K562 (cell line): ENCODE results near the gene LMOD1. TPM values are rescaled to one million over a fixed set of nuclear protein-coding genes. Genes with fewer than 3 reads are reported as not detected.

Source experiments
- CEBPZ ChIP-seq: fragments of 150-350 bp; IDR thresholded peaks from 2 replicates; pipeline ENCODE4 v1.6.1; 2014; ENCODE audit warnings: low read depth, mild to moderate bottlenecking, low read length, borderline replicate concordance
- KAT8 ChIP-seq: fragments of 450-650 bp; IDR thresholded peaks from 2 replicates; pipeline ENCODE4 v1.6.1; 2016; ENCODE audit warnings: low read depth, mild to moderate bottlenecking
- MTF1 ChIP-seq: fragments of 250-450 bp; sonication (Bioruptor Pico); IDR thresholded peaks from 2 replicates; pipeline ENCODE4 v1.9.0; 2021; ENCODE audit warnings: moderate library complexity, mild to moderate bottlenecking, inconsistent platforms, borderline replicate concordance
- PRMT5 ChIP-seq: sonication (generic); formaldehyde crosslinking; IDR thresholded peaks from 2 replicates; pipeline ENCODE4 v1.5.0; 2020; ENCODE audit warnings: missing genetic modification reagents
- ZNF583 ChIP-seq: fragments of 250-450 bp; sonication (Bioruptor Pico); IDR thresholded peaks from 2 replicates; pipeline ENCODE4 v1.4.0; 2020
- polyA plus RNA-seq, 8 experiments: library from polyadenylated mRNA; depleted of rRNA in 4 of 8; stranded (reverse) in 5 of 8; unstranded in 3 of 8; fragments of >200 nt; fragmentation: Nextera tagmentation in 2 of 8; fragmentation: Illumina TruSeq in 1 of 8; extraction: Ambion mirVana in 2 of 8; extraction: Trizol in 1 of 8; gene quantifications; 2 replicates each; pipeline versions ENCODE4 v1.2.1 to v1.2.3, GENCODE V29; 2011 to 2014; ENCODE audit warnings: inconsistent platforms in 1 of 8, missing spikeins in 1 of 8
- total RNA-seq, 7 experiments: library from RNA; depleted of rRNA in 6 of 7; stranded (reverse); fragments of >200 nt in 6 of 7; fragmentation: Illumina TruSeq in 2 of 7; extraction: Trizol in 2 of 7; gene quantifications; 2 replicates each; pipeline versions ENCODE4 v1.2.1 to v1.2.3, GENCODE V29; 2011 to 2021; ENCODE audit warnings: low replicate concordance in 1 of 7
- TF ChIP-seq, protein P1 (sequence below): fragments of 250-450 bp; sonication (Bioruptor Pico); IDR thresholded peaks from 2 replicates; pipeline ENCODE4 v1.5.1; 2021; ENCODE audit warnings: mild to moderate bottlenecking
- TF ChIP-seq, protein P2 (sequence below): fragments of 250-450 bp; sonication (Bioruptor Pico); IDR thresholded peaks from 2 replicates; pipeline ENCODE4 v1.5.0; 2020; ENCODE audit warnings: mild to moderate bottlenecking
- TF ChIP-seq, protein P3 (sequence below): fragments of 250-450 bp; sonication (Bioruptor Pico); IDR thresholded peaks from 2 replicates; pipeline ENCODE4 v1.4.0; 2020
- TF ChIP-seq, protein P4 (sequence below), 2 experiments: IDR thresholded peaks; 2 replicates each; pipeline ENCODE4 v1.6.1; 2012; ENCODE audit warnings: improper control_type of control experiment in 2 of 2, low read depth in 2 of 2, low read length in 2 of 2, borderline replicate concordance in 1 of 2

LMOD1 gene
- total and polyA plus RNA-seq, 9 of the 15 experiments (the other 6 are each of a cell fraction or from before 2014, with no cell fraction given), result 0.03 to 0.54 (median 0.38) TPM; not detected in 1

- no peak for TF ChIP-seq CEBPZ
- TF ChIP-seq, protein P1, sequence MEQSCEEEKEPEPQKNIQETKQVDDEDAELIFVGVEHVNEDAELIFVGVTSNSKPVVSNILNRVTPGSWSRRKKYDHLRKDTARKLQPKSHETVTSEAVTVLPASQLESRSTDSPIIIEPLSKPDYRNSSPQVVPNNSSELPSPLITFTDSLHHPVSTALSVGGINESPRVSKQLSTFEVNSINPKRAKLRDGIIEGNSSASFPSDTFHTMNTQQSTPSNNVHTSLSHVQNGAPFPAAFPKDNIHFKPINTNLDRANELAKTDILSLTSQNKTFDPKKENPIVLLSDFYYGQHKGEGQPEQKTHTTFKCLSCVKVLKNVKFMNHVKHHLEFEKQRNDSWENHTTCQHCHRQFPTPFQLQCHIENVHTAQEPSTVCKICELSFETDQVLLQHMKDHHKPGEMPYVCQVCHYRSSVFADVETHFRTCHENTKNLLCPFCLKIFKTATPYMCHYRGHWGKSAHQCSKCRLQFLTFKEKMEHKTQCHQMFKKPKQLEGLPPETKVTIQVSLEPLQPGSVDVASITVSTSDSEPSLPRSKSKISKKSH (CRISPR knock-in tag), result no peak
- TF ChIP-seq PRMT5 (CRISPR knock-in tag), result no peak
- TF ChIP-seq, protein P2, sequence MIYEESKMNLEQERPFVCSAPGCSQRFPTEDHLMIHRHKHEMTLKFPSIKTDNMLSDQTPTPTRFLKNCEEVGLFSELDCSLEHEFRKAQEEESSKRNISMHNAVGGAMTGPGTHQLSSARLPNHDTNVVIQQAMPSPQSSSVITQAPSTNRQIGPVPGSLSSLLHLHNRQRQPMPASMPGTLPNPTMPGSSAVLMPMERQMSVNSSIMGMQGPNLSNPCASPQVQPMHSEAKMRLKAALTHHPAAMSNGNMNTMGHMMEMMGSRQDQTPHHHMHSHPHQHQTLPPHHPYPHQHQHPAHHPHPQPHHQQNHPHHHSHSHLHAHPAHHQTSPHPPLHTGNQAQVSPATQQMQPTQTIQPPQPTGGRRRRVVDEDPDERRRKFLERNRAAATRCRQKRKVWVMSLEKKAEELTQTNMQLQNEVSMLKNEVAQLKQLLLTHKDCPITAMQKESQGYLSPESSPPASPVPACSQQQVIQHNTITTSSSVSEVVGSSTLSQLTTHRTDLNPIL (CRISPR knock-in tag), result no peak
- TF ChIP-seq, protein P3, sequence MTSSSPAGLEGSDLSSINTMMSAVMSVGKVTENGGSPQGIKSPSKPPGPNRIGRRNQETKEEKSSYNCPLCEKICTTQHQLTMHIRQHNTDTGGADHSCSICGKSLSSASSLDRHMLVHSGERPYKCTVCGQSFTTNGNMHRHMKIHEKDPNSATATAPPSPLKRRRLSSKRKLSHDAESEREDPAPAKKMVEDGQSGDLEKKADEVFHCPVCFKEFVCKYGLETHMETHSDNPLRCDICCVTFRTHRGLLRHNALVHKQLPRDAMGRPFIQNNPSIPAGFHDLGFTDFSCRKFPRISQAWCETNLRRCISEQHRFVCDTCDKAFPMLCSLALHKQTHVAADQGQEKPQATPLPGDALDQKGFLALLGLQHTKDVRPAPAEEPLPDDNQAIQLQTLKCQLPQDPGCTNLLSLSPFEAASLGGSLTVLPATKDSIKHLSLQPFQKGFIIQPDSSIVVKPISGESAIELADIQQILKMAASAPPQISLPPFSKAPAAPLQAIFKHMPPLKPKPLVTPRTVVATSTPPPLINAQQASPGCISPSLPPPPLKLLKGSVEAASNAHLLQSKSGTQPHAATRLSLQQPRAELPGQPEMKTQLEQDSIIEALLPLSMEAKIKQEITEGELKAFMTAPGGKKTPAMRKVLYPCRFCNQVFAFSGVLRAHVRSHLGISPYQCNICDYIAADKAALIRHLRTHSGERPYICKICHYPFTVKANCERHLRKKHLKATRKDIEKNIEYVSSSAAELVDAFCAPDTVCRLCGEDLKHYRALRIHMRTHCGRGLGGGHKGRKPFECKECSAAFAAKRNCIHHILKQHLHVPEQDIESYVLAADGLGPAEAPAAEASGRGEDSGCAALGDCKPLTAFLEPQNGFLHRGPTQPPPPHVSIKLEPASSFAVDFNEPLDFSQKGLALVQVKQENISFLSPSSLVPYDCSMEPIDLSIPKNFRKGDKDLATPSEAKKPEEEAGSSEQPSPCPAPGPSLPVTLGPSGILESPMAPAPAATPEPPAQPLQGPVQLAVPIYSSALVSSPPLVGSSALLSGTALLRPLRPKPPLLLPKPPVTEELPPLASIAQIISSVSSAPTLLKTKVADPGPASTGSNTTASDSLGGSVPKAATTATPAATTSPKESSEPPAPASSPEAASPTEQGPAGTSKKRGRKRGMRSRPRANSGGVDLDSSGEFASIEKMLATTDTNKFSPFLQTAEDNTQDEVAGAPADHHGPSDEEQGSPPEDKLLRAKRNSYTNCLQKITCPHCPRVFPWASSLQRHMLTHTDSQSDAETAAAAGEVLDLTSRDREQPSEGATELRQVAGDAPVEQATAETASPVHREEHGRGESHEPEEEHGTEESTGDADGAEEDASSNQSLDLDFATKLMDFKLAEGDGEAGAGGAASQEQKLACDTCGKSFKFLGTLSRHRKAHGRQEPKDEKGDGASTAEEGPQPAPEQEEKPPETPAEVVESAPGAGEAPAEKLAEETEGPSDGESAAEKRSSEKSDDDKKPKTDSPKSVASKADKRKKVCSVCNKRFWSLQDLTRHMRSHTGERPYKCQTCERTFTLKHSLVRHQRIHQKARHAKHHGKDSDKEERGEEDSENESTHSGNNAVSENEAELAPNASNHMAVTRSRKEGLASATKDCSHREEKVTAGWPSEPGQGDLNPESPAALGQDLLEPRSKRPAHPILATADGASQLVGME, result no peak
- 0 out of 2 replicates have a peak, but pooled peaks have one; percentile 19 for TF ChIP-seq KAT8
- TF ChIP-seq, protein P4, sequence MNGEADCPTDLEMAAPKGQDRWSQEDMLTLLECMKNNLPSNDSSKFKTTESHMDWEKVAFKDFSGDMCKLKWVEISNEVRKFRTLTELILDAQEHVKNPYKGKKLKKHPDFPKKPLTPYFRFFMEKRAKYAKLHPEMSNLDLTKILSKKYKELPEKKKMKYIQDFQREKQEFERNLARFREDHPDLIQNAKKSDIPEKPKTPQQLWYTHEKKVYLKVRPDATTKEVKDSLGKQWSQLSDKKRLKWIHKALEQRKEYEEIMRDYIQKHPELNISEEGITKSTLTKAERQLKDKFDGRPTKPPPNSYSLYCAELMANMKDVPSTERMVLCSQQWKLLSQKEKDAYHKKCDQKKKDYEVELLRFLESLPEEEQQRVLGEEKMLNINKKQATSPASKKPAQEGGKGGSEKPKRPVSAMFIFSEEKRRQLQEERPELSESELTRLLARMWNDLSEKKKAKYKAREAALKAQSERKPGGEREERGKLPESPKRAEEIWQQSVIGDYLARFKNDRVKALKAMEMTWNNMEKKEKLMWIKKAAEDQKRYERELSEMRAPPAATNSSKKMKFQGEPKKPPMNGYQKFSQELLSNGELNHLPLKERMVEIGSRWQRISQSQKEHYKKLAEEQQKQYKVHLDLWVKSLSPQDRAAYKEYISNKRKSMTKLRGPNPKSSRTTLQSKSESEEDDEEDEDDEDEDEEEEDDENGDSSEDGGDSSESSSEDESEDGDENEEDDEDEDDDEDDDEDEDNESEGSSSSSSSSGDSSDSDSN (IDR thresholded peaks at IDR 0.05; ENCODE audit: borderline replicate concordance in 1 of 2, low read depth in 2 of 2, low read length in 2 of 2), result 0 out of 4 replicates have a peak, but pooled peaks of 1 of the 2 experiments have one; percentile 16
- TF ChIP-seq ZNF583 (CRISPR knock-in tag), result no peak
- no peak for TF ChIP-seq MTF1 (CRISPR knock-in tag)
Observed at GRCh38 chr1:201955009-201955728, 8.8 kb upstream of the LMOD1 start, which contains the start of gene TIMM17A (continued).
